Activated CD4-positive, alpha-beta T cell treated with anti-CD3 and anti-CD28 coated beads for 24 hours (primary cell): ENCODE measurements around the gene NUP188.

Source experiments
- DNase-seq, 2 donors: peaks; one replicate each; pipeline ENCODE4 v3.0.0-alpha.2; 2020; ENCODE audit warnings: low read depth in 2 of 2

NUP188 gene

GRCh38 chr9:129007766-129008468, 60.4 kb downstream of the NUP188 start:
- no peak for DNase-seq

GRCh38 chr9:129008469-129008965, 61.0 kb downstream of the NUP188 start:
- no peak for DNase-seq

DNA sequence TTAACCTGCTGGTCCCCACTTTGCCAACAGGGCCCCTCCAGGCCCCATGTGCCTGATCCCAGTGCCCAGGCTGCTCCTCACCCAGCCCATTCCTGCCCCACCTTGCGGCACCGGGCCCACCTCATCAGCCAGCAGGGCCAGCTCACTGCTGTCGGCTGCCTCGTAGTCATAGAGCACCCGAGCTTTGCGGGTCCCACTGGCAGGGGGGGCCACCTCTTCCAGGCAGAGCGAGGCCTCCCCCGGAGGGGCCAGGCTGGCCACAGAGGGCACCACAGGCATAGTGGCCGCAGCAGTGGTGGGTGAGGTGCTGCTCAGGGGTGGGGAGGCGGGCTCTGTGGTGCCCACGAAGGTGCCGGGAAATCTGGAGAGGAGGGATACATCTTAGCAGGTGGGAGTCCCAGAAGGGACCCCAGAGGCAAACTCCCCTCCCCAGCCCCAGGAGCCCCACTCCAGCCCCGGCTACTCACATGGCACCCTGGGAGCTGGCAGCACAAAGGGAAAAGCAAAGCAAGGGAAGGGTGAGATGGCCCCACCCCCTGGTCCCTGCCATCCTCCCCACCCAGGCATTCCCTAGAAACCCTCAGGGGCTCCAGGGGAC, 61.6 kb downstream of the NUP188 start:
- DNase-seq, result no peak

- DNase-seq, result no peak
These were observed 62.2 kb downstream of the NUP188 start for GRCh38 chr9:129009584-129010141.

GRCh38 chr9:129010267-129010975, 62.9 kb downstream of the NUP188 start:
- no peak for DNase-seq

DNA sequence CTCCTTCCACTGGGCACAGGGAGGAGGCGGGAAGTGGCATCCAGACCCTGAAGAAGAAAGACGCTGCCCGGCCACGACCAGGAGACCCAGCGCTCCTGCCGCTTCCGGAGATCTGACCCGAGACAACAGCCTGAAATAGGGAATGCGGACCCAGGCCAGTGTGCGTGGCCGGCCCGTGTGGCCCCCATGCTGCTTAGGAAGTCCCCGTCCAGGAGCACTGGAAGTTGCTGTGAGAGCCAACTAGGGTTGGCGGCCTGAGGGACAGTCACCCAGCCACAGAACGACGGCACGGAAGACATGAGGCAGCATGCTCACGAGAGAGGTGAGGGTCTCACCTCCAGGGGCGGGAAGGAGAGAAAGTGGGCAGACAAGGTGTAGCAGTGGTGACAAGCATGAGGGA, 63.7 kb downstream of the NUP188 start:
- no peak for DNase-seq

DNA sequence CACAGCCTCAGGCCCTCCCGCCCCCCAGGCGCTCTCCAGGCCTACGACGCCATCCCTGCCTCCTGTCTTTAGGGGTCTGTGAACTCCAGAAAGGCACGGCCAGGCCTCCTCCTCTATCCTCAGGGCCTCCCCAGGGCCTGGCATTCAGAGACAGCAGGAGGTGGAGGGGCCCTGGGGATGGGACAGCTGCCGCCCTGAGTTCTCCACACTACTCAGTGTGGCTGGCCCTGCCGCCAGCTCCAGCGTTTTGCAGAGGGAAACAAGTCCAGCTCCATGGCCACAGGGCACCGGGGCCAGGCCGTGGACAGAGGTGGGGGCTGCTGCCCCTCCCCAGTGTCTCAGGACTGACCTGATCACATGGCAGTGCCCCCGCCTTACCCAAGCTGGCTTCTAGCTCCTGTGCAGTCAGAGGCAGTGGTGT, 64.3 kb downstream of the NUP188 start:
- no peak for DNase-seq

DNA sequence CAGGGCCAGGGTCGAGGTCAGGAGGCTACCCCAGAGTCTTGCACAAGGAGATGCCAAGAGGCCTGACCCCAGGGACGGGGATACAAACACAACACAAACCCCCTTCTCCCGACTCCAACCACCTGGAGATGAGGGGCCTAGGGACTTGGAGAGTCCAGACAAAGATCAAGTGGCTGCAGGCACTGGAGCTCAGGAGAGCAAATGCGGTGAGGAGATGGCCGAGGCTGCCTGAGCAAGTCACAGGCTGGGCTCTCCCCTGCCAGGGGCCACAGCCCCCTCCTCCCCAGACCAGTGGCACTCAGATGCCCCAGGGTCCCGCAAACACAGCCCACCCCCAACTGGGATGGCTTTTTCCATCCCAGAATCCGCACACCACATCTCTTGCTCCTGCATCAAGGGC, 64.8 kb downstream of the NUP188 start:
- DNase-seq, result no peak

- DNase-seq, result no peak
These were observed 65.5 kb downstream of the NUP188 start for GRCh38 chr9:129012893-129013448.

- DNase-seq, result no peak
These were observed 66.2 kb downstream of the NUP188 start for GRCh38 chr9:129013674-129014073.

DNA sequence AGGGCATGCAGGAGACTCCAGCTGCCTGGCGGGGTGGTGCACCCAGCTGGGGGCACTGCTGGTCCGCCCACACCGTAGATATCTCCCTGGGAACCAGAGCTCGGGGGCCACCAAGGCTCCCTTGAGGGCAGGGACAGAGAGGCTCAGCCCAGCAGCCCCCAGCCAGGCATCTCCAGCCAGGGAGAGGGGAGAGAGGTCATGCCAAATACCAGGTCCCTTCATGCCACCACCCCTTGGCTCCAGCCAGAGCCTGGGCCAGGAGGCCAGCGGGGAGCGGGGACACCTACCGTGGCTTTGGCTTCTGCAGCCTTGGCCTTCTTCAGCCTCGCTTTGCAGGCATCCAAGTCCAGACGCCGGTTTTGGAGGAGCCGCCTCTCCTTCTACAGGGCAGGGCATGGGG, 66.6 kb downstream of the NUP188 start:
- DNase-seq, result no peak

- no peak for DNase-seq
These were observed 67.1 kb downstream of the NUP188 start for GRCh38 chr9:129014608-129015007.

DNA sequence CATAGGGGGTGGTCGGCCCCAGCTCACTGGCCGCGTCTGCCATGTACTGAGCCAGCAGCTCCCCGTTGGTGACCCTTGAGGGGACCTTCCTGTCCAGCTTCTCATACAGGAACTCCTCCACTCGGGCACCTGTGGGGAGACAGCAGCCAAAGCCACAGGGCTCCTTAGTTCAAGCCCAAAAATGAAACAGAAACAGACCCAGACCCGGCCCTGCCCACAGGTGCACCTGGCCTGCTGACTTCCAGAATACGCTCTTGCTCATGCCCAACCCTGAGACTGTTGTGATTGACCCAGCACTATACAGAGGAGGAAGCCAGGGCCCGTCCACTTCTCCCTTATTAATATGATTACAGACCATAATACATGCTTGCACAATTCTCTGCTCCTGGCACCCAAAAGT, 73.6 kb downstream of the NUP188 start:
- DNase-seq, result no peak

DNA sequence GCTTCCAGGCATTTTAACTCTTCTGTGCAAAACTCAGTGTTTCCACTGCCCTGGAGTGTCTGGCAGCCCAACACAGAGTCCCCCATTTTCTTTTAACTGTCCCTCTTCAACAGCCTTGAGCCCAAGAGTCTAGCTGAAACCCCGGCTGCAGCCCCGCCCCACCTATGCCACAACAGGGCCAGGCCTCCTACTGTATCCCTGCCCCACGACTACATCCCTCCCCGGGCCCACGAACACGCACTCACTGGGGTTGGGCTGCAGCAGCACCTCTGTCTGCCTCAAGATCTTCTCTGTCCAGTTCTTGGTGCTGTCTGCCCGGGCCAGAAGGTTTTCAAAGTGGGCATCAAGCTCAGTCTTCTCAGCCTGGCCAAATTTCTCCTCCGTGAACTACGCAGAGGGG, 74.5 kb downstream of the NUP188 start:
- DNase-seq, result no peak

DNA sequence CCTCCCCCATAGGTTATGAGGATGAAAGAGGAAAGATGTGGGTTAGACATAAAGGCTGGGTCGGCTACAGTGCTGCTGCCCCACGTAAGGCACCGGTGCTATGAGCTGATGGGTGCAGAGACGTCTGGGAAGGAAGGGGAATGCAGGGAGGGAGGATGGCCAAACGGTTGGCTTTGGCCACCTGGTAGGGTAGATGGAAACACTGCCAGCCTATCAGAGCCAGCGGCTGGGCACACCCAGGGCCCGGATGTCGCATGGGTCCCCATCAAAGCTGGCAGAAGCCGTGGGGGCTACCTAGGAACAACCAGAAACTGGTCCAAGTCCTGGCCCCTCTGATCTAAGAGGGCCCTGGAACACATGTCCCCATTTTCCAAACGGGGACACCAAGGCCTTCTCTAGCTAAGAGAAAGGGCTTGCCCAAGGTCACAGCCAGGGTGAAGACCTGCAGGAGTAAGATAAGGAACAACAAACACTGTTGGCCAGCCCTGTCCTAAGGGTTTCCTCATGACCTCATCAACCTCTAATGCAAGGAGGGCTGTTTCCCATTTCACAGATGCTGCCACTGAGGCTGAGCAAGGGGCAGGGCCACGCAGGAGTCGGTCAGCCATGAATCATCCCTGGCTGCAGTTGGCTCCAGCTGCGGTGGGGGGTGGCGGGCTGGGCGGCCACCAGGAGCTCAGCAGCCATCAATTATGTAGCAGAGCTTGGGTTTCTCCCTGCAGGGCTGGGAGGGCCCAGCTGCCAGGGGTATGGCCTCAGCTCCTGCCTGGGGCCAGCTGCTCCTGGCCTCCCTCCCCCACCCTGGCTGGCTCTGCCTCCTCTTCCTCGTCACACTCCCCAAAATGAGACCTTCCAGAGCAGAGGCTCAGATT, 75.8 kb downstream of the NUP188 start:
- no peak for DNase-seq

DNA sequence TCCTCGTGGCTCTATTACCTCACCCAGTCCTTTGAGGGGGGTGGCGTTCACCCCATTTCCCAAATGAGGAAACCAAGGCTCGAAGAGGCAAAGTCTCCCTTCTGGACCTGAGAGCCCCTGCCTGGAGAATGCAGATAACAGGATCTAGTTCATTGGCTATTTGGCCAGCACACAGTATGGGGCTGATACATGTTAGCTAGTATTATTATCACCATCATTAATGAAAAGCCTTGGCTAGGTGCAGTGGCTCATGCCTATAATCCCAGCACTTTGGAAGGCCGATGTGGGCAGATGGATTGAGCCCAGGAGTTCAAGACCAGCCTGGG, 76.4 kb downstream of the NUP188 start:
- no peak for DNase-seq

DNA sequence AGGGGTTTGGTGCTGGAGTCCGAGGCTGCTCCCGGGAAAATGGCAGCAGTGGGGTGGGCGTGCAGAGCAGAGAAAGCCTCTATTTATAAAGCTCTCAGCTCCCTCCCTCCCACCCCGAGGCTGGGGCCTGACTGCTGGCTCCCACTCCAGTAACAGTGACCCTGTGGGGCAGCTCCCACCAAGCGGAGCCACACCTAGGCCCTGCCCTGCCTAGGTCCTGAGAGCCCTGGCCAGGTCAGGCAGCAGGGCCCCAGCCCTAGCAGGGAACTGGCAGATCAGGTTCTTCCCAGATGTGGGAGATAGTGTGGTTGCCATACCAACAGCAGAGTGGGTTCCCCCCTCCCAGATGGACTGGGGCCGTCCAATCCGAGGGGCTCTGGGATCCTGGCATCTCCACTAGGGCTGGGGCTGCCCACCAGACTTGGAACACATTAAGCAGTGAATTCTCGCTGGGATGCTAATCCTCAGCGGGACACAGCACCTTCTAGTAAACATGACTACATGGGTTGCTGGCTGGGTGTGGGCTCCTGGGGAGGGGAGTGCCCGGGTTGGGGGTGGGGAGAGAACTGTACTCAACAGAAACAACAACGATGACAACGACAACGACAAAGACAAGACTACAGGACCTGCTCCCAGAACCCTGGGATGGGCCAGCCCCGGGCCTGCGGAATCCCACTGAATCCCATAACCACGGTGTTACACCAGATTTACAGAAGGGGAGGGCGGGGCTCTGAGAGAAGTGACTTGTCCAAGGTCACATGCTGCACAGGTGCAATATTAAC, 79.1 kb downstream of the NUP188 start:
- no peak for DNase-seq

- no peak for DNase-seq
These were observed 79.8 kb downstream of the NUP188 start for GRCh38 chr9:129027224-129027684.

DNA sequence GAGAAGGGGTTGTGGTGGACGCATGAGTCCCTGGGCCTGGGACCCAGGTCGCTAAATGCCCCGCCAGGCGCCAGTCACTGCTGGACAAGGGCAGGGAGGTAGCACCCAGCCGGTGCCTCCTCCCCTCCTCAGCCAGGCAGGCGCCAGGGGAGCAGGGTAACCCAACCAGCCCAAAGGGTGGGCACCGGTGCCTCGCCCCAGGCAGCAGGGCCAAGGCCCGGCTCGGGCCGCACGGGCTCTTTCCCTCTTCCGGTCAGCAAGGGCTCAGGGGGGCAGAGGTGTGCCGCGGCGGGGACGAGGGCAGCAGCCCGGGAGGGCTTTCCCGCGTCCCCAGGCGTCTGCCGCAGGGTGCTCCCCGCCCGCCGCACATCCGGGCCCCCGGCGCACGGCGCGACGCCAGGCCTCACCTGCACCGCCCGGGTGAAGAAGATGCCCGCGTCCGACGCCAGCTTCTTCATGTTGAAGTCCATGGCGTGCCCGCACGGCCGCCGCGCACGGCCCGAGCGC, 80.2 kb downstream of the NUP188 start:
- DNase-seq, result peak in 1 of 2 donors; percentile 39
